ENCODE measurements around the gene KCNIP1.

KCNIP1 gene

GRCh38 chr5:170743876-170744212 is 240.0 kb downstream of the KCNIP1 start:
- no peak for DNase-seq (ENCODE audit: low read depth)
- no peak overlapping the region for H3K4me3 ChIP-seq (ENCODE audit: low read depth, low read length)
- TF ChIP-seq CTCF (IDR thresholded peaks at IDR 0.05; ENCODE audit: low read depth, low read length) (no peak), POLR2A (IDR thresholded peaks at IDR 0.05; ENCODE audit: extremely low read depth, insufficient read length) (no peak), MAX (IDR thresholded peaks at IDR 0.05; ENCODE audit: low read depth, low read length) (no peak), MYC (IDR thresholded peaks at IDR 0.05; ENCODE audit: low read depth, low read length) (no peak)

GRCh38 chr5:170745481-170746071 is 241.8 kb downstream of the KCNIP1 start:
- no peak for DNase-seq (ENCODE audit: low read depth)
- no peak for TF ChIP-seq CTCF (IDR thresholded peaks at IDR 0.05; ENCODE audit: low read depth, low read length)
- no peak for TF ChIP-seq MAX (IDR thresholded peaks at IDR 0.05; ENCODE audit: low read depth, low read length)
- no peak for TF ChIP-seq POLR2A (IDR thresholded peaks at IDR 0.05; ENCODE audit: extremely low read depth, insufficient read length)
- TF ChIP-seq MYC (IDR thresholded peaks at IDR 0.05; ENCODE audit: low read depth, low read length) = no peak
- no peak overlapping the region for H3K4me3 ChIP-seq (ENCODE audit: low read depth, low read length)

- H3K4me3 ChIP-seq (ENCODE audit: low read depth, low read length) = no peak overlapping the region
- DNase-seq (ENCODE audit: low read depth) = no peak
- no peak for TF ChIP-seq CTCF (IDR thresholded peaks at IDR 0.05; ENCODE audit: low read depth, low read length)
- no peak for TF ChIP-seq MYC (IDR thresholded peaks at IDR 0.05; ENCODE audit: low read depth, low read length)
- TF ChIP-seq MAX (IDR thresholded peaks at IDR 0.05; ENCODE audit: low read depth, low read length) = no peak
- no peak for TF ChIP-seq POLR2A (IDR thresholded peaks at IDR 0.05; ENCODE audit: extremely low read depth, insufficient read length)
These were observed 242.5 kb downstream of the KCNIP1 start for GRCh38 chr5:170746075-170746960.

- no peak for TF ChIP-seq MAX (IDR thresholded peaks at IDR 0.05; ENCODE audit: low read depth, low read length)
- TF ChIP-seq CTCF (IDR thresholded peaks at IDR 0.05; ENCODE audit: low read depth, low read length) = no peak
- TF ChIP-seq MYC (IDR thresholded peaks at IDR 0.05; ENCODE audit: low read depth, low read length) = no peak
- no peak for TF ChIP-seq POLR2A (IDR thresholded peaks at IDR 0.05; ENCODE audit: extremely low read depth, insufficient read length)
- H3K4me3 ChIP-seq (ENCODE audit: low read depth, low read length) = no peak overlapping the region
- no peak for DNase-seq (ENCODE audit: low read depth)
These were observed 243.1 kb downstream of the KCNIP1 start for GRCh38 chr5:170746961-170747340.

- no peak for TF ChIP-seq CTCF (IDR thresholded peaks at IDR 0.05; ENCODE audit: low read depth, low read length)
- no peak for TF ChIP-seq MAX (IDR thresholded peaks at IDR 0.05; ENCODE audit: low read depth, low read length)
- TF ChIP-seq POLR2A (IDR thresholded peaks at IDR 0.05; ENCODE audit: extremely low read depth, insufficient read length) = no peak
- TF ChIP-seq MYC (IDR thresholded peaks at IDR 0.05; ENCODE audit: low read depth, low read length) = no peak
- no peak overlapping the region for H3K4me3 ChIP-seq (ENCODE audit: low read depth, low read length)
- no peak for DNase-seq (ENCODE audit: low read depth)
These were observed 243.5 kb downstream of the KCNIP1 start for GRCh38 chr5:170747357-170747756.

Data from NB4 (cell line).